ENCODE measurements around the gene VAT1L. TPM values are rescaled to one million over a fixed set of nuclear protein-coding genes. Genes with fewer than 3 reads are reported as not detected.

VAT1L gene
- total RNA-seq, 1 donor from 2014 or later: not detected

GRCh38 chr16:77922228-77922754 lies 133.9 kb downstream of the VAT1L start:
- DNase-seq (ENCODE audit: low spot score): no peak
- no peak overlapping the region for H3K27ac Mint-ChIP-seq (ENCODE audit: unreplicated experiment)
- TF ChIP-seq, protein P1, sequence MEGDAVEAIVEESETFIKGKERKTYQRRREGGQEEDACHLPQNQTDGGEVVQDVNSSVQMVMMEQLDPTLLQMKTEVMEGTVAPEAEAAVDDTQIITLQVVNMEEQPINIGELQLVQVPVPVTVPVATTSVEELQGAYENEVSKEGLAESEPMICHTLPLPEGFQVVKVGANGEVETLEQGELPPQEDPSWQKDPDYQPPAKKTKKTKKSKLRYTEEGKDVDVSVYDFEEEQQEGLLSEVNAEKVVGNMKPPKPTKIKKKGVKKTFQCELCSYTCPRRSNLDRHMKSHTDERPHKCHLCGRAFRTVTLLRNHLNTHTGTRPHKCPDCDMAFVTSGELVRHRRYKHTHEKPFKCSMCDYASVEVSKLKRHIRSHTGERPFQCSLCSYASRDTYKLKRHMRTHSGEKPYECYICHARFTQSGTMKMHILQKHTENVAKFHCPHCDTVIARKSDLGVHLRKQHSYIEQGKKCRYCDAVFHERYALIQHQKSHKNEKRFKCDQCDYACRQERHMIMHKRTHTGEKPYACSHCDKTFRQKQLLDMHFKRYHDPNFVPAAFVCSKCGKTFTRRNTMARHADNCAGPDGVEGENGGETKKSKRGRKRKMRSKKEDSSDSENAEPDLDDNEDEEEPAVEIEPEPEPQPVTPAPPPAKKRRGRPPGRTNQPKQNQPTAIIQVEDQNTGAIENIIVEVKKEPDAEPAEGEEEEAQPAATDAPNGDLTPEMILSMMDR (IDR thresholded peaks at IDR 0.05): no peak
- no peaks in the 10 kb centered on the region for H3K27me3 Mint-ChIP-seq (ENCODE audit: low read depth)
- H3K36me3 Mint-ChIP-seq (ENCODE audit: low read depth): no peaks in the 10 kb centered on the region
- no peaks in the 10 kb centered on the region for H3K4me1 Mint-ChIP-seq (ENCODE audit: low read depth)
- H3K9me3 Mint-ChIP-seq (ENCODE audit: low read depth): no peaks in the 10 kb centered on the region
- H3K4me3 Mint-ChIP-seq (ENCODE audit: unreplicated experiment): no peak overlapping the region

DNA sequence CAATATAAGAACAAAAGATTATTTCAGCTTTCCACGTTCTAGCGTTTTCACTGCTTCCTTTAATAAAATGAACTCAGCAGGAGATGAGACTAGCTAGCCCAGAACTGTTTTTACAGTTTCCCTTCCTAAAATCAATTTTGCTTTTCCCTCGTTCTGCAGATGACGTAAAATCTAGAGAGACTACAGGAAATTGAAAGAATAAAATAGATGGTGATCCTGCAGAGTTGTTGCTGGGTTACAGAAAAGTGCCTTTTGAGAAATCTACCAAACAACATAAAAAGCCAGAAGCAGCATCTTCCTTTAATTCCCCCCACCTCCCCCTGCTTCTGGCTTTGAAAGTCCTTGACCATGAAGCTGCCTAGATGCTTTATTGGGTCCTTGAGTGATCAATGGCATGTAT lies 137.2 kb downstream of the VAT1L start:
- H3K9me3 Mint-ChIP-seq (ENCODE audit: low read depth): no peaks in the 10 kb centered on the region
- H3K4me1 Mint-ChIP-seq (ENCODE audit: low read depth): no peaks in the 10 kb centered on the region
- no peak for DNase-seq (ENCODE audit: low spot score)
- no peaks in the 10 kb centered on the region for H3K27me3 Mint-ChIP-seq (ENCODE audit: low read depth)
- TF ChIP-seq, protein P1 (IDR thresholded peaks at IDR 0.05): no peak
- H3K36me3 Mint-ChIP-seq (ENCODE audit: low read depth): no peaks in the 10 kb centered on the region
- H3K27ac Mint-ChIP-seq (ENCODE audit: unreplicated experiment): no peak overlapping the region
- no peak overlapping the region for H3K4me3 Mint-ChIP-seq (ENCODE audit: unreplicated experiment)

- Mint-ChIP-seq H3K27ac (ENCODE audit: unreplicated experiment) (no peak overlapping the region), H3K9me3 (ENCODE audit: low read depth) (no peaks in the 10 kb centered on the region), H3K36me3 (ENCODE audit: low read depth) (no peaks in the 10 kb centered on the region), H3K4me1 (ENCODE audit: low read depth) (no peaks in the 10 kb centered on the region), H3K4me3 (ENCODE audit: unreplicated experiment) (no peak overlapping the region), H3K27me3 (ENCODE audit: low read depth) (no peaks in the 10 kb centered on the region)
- TF ChIP-seq, protein P1 (IDR thresholded peaks at IDR 0.05): no peak
- DNase-seq (ENCODE audit: low spot score): no peak
Measured at GRCh38 chr16:77928096-77928495, 139.7 kb downstream of the VAT1L start.

GRCh38 chr16:77929004-77929403 lies 140.6 kb downstream of the VAT1L start:
- no peaks in the 10 kb centered on the region for H3K4me1 Mint-ChIP-seq (ENCODE audit: low read depth)
- H3K27me3 Mint-ChIP-seq (ENCODE audit: low read depth): no peaks in the 10 kb centered on the region
- no peak for DNase-seq (ENCODE audit: low spot score)

DNA sequence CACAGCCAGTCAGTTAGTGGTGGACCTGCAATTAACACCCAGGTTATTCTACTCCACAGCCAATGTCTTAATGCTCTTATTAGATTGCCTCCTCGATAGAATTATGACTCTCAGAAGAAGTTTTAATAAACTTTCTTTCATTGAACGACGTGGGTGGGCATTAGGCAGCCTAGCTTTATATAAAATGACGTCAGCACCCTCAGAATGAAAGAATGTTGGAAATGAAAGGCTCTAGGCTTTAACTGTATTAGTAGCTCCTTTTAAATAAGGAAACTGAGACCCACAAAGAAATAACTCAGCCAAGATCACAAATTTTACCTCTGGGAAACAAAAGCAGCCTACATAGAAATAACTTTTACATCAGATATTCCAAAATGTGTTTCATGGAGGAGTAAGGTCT lies 142.7 kb downstream of the VAT1L start:
- TF ChIP-seq, protein P1 (IDR thresholded peaks at IDR 0.05): no peak
- no peaks in the 10 kb centered on the region for H3K4me1 Mint-ChIP-seq (ENCODE audit: low read depth)
- no peaks in the 10 kb centered on the region for H3K27me3 Mint-ChIP-seq (ENCODE audit: low read depth)
- DNase-seq (ENCODE audit: low spot score): no peak
- no peaks in the 10 kb centered on the region for H3K36me3 Mint-ChIP-seq (ENCODE audit: low read depth)
- no peak overlapping the region for H3K27ac Mint-ChIP-seq (ENCODE audit: unreplicated experiment)
- H3K4me3 Mint-ChIP-seq (ENCODE audit: unreplicated experiment): no peak overlapping the region
- peaks cover 9% of the 10 kb centered on the region for H3K9me3 Mint-ChIP-seq (ENCODE audit: low read depth)

More at GRCh38 chr16:77929004-77929403, 140.6 kb downstream of the VAT1L start:
- Mint-ChIP-seq H3K4me3 (ENCODE audit: unreplicated experiment) (no peak overlapping the region), H3K36me3 (ENCODE audit: low read depth) (no peaks in the 10 kb centered on the region), H3K9me3 (ENCODE audit: low read depth) (peaks cover 6% of the 10 kb centered on the region), H3K27ac (ENCODE audit: unreplicated experiment) (no peak overlapping the region)
- TF ChIP-seq, protein P1 (IDR thresholded peaks at IDR 0.05): no peak

Measured in chondrocyte (in vitro differentiated cells).